ENCODE data around the gene WIPF2. TPM values are rescaled to one million over a fixed set of nuclear protein-coding genes. Genes with fewer than 3 reads are reported as not detected.

The WIPF2 gene
- total RNA-seq, 1 donor from 2014 or later = 5.7 TPM

DNA sequence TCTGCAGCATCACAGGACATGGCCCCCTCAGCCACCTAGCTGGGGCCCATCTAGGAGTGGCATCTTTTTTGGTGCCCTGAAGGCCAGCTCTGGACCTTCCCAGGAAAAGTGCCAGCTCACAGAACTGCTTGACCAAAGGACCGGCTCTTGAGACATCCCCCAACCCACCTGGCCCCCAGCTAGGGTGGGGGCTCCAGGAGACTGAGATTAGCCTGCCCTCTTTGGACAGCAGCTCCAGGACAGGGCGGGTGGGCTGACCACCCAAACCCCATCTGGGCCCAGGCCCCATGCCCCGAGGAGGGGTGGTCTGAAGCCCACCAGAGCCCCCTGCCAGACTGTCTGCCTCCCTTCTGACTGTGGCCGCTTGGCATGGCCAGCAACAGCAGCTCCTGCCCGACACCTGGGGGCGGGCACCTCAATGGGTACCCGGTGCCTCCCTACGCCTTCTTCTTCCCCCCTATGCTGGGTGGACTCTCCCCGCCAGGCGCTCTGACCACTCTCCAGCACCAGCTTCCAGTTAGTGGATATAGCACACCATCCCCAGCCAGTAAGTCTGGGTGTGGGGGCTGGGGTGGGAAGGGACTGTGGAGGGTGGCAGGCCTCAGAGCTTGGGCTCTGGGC lies 111.9 kb downstream of the WIPF2 start:
- Histone ChIP-seq H3K27ac (ENCODE audit: low read depth, low read length) (peak overlapping the region; percentile 91), H3K36me3 (ENCODE audit: control insufficient read depth in 3 of 3, insufficient read depth in 3 of 3, low read length in 3 of 3) (peaks cover 0 to 2% (median 2%) of the 10 kb centered on the region in 3 donors), H3K27me3 (ENCODE audit: control insufficient read depth in 3 of 3, insufficient read depth in 3 of 3, low read length in 3 of 3) (no peaks in the 10 kb centered on the region), H3K4me3 (ENCODE audit: low read length in 3 of 3) (peak overlapping the region; percentile 41 to 67 (median 51)), H3K9me3 (ENCODE audit: control insufficient read depth in 3 of 3, low read length in 3 of 3) (no peaks in the 10 kb centered on the region), H3K4me1 (ENCODE audit: control insufficient read depth in 3 of 3, insufficient read depth in 3 of 3, low read length in 3 of 3) (peaks cover 96 to 100% (median 98%) of the 10 kb centered on the region in 3 donors), H3K9ac (ENCODE audit: low read depth in 1 of 3, low read length in 3 of 3) (peak overlapping the region; percentile 16 to 80 (median 76))

GRCh38 chr17:40331743-40332641 lies 112.9 kb downstream of the WIPF2 start:
- Histone ChIP-seq H3K4me3 (ENCODE audit: low read length in 3 of 3) (peak overlapping the region; percentile 41 to 67 (median 51)), H3K9me3 (ENCODE audit: control insufficient read depth in 3 of 3, low read length in 3 of 3) (no peaks in the 10 kb centered on the region), H3K36me3 (ENCODE audit: control insufficient read depth in 3 of 3, insufficient read depth in 3 of 3, low read length in 3 of 3) (peaks cover 0 to 2% (median 2%) of the 10 kb centered on the region in 3 donors), H3K27me3 (ENCODE audit: control insufficient read depth in 3 of 3, insufficient read depth in 3 of 3, low read length in 3 of 3) (no peaks in the 10 kb centered on the region), H3K9ac (ENCODE audit: low read depth in 1 of 3, low read length in 3 of 3) (peak overlapping the region; percentile 69 to 80 (median 76)), H3K4me1 (ENCODE audit: control insufficient read depth in 3 of 3, insufficient read depth in 3 of 3, low read length in 3 of 3) (peaks cover 87 to 94% (median 90%) of the 10 kb centered on the region in 3 donors), H3K27ac (ENCODE audit: low read depth, low read length) (peak overlapping the region; percentile 91)

Small RNA genes lying within 50 kb of the gene (small RNA-seq; reads per million reads assigned to genes)
- not detected for gene MIR6867

Other genes with a start within 250 kb of the WIPF2 start
- 56.4 TPM for gene PSMD3, start 238.5 kb upstream of the WIPF2 start, total RNA-seq
- gene CSF3, start 203.9 kb upstream of the WIPF2 start, total RNA-seq = 0.52 TPM
- gene MED24, start 164.9 kb upstream of the WIPF2 start, total RNA-seq = 25.6 TPM
- gene THRA, start 156.3 kb upstream of the WIPF2 start, total RNA-seq = 30.8 TPM
- gene NR1D1, start 118.7 kb upstream of the WIPF2 start, total RNA-seq = 1.0 TPM
- gene MSL1, start 97.3 kb upstream of the WIPF2 start, total RNA-seq = 53.8 TPM
- gene CASC3, start 78.8 kb upstream of the WIPF2 start, total RNA-seq = 21.4 TPM
- gene RAPGEFL1, start 41.8 kb upstream of the WIPF2 start, total RNA-seq = 1.0 TPM
- gene CDC6, start 68.6 kb downstream of the WIPF2 start, total RNA-seq = 4.2 TPM
- gene RARA, start 89.9 kb downstream of the WIPF2 start, total RNA-seq = 17.2 TPM
- 0.52 TPM for gene GJD3, start 145.4 kb downstream of the WIPF2 start, total RNA-seq
- 21.4 TPM for gene TOP2A, start 198.6 kb downstream of the WIPF2 start, total RNA-seq
- 76.2 TPM for gene IGFBP4, start 224.1 kb downstream of the WIPF2 start, total RNA-seq

Measured in skeletal muscle tissue (tissue), 5 donors.